Smooth muscle cell (in vitro differentiated cells): ENCODE data around the gene ADAMTS14. TPM values are rescaled to one million over a fixed set of nuclear protein-coding genes. Genes with fewer than 3 reads are reported as not detected.

Experiments
- DNase-seq: peaks from one replicate; lab custom pipeline; 2025; ENCODE audit not compliant: unreplicated experiment; lab: John Stamatoyannopoulos, UW
- H2AFZ ChIP-seq: fragments of 200-600 bp; sonication (generic); 2 replicates; pipeline ENCODE4 v1.6.0; 2016; ENCODE audit warnings: antibody characterized with exemption, low read depth, mild to moderate bottlenecking
- H3F3A ChIP-seq: fragments of 200-600 bp; sonication (generic); 2 replicates; pipeline ENCODE4 v1.6.0; 2017; ENCODE audit warnings: antibody characterized with exemption, low read depth
- H3K27ac ChIP-seq: fragments of 200-600 bp; sonication (generic); 2 replicates; pipeline ENCODE4 v1.5.1; 2016; ENCODE audit warnings: low read depth, mild to moderate bottlenecking
- H3K27me3 ChIP-seq: fragments of 200-600 bp; sonication (generic); 2 replicates; pipeline ENCODE4 v1.6.1; 2016; ENCODE audit warnings: low read depth, mild to moderate bottlenecking
- H3K36me3 ChIP-seq: fragments of 200-600 bp; sonication (generic); 2 replicates; pipeline ENCODE4 v1.5.1; 2016; ENCODE audit warnings: low read depth
- H3K4me1 ChIP-seq: fragments of 200-600 bp; sonication (generic); 2 replicates; pipeline ENCODE4 v1.5.1; 2016; ENCODE audit warnings: low read depth
- H3K4me2 ChIP-seq: fragments of 200-600 bp; sonication (generic); 2 replicates; pipeline ENCODE4 v1.6.0; 2016; ENCODE audit warnings: mild to moderate bottlenecking
- H3K4me3 ChIP-seq: fragments of 200-600 bp; sonication (generic); 2 replicates; pipeline ENCODE4 v1.5.1; 2016; ENCODE audit warnings: mild to moderate bottlenecking
- H3K79me2 ChIP-seq: fragments of 200-600 bp; sonication (generic); 2 replicates; pipeline ENCODE4 v1.6.0; 2016; ENCODE audit warnings: low read depth, mild to moderate bottlenecking
- H3K9ac ChIP-seq: fragments of 200-600 bp; sonication (generic); 2 replicates; pipeline ENCODE4 v1.6.0; 2016; ENCODE audit warnings: low read depth
- H3K9me3 ChIP-seq: fragments of 200-600 bp; sonication (generic); replicated peaks from 2 replicates; pipeline ENCODE4 v1.5.1; 2016; ENCODE audit warnings: low read depth
- H4K20me1 ChIP-seq: fragments of 200-600 bp; sonication (generic); 2 replicates; pipeline ENCODE4 v1.6.0; 2016; ENCODE audit warnings: low read depth
- WGBS: methylation state at CpG from one replicate; pipeline ENCODE4 v1.1.7; 2016; ENCODE audit warnings: low lambda C conversion rate; 5-methylcytosine and 5-hydroxymethylcytosine counted together
- polyA plus RNA-seq: library from polyadenylated mRNA; unstranded; fragments of >200 nt; fragmentation: Nextera tagmentation; extraction: Ambion mirVana; gene quantifications from 2 replicates; pipeline ENCODE4 v1.2.1, GENCODE V29; 2016
- total RNA-seq: library from RNA; depleted of rRNA; stranded (reverse); fragments of >200 nt; gene quantifications from 2 replicates; pipeline ENCODE4 v1.2.3, GENCODE V29; 2014
- TF ChIP-seq, protein P1 (sequence below): fragments of 200-600 bp; sonication (generic); IDR thresholded peaks from 2 replicates; pipeline ENCODE4 v1.5.1; 2017; ENCODE audit warnings: borderline replicate concordance, mild to moderate bottlenecking, antibody characterized with exemption; ENCODE audit not compliant: insufficient read depth, poor library complexity, severe bottlenecking

The ADAMTS14 gene
- total and polyA plus RNA-seq, 2 experiments from 2014 or later = 6.3 to 10.1 TPM

- H4K20me1 ChIP-seq = no peaks in the 10 kb centered on the region
- H3K4me3 ChIP-seq = no peak overlapping the region
- H3K36me3 ChIP-seq = no peaks in the 10 kb centered on the region
- no peaks in the 10 kb centered on the region for H3F3A ChIP-seq
- DNase-seq = no peak
- no peaks in the 10 kb centered on the region for H3K79me2 ChIP-seq
- H3K9me3 ChIP-seq = no peaks in the 10 kb centered on the region
- no peak overlapping the region for H2AFZ ChIP-seq
- no peak overlapping the region for H3K9ac ChIP-seq
- H3K4me2 ChIP-seq = no peak overlapping the region
- TF ChIP-seq, protein P1, sequence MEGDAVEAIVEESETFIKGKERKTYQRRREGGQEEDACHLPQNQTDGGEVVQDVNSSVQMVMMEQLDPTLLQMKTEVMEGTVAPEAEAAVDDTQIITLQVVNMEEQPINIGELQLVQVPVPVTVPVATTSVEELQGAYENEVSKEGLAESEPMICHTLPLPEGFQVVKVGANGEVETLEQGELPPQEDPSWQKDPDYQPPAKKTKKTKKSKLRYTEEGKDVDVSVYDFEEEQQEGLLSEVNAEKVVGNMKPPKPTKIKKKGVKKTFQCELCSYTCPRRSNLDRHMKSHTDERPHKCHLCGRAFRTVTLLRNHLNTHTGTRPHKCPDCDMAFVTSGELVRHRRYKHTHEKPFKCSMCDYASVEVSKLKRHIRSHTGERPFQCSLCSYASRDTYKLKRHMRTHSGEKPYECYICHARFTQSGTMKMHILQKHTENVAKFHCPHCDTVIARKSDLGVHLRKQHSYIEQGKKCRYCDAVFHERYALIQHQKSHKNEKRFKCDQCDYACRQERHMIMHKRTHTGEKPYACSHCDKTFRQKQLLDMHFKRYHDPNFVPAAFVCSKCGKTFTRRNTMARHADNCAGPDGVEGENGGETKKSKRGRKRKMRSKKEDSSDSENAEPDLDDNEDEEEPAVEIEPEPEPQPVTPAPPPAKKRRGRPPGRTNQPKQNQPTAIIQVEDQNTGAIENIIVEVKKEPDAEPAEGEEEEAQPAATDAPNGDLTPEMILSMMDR = no peak
- no peaks in the 10 kb centered on the region for H3K27me3 ChIP-seq
- no peaks in the 10 kb centered on the region for H3K4me1 ChIP-seq
- 93% methylated on average over 14 of the region's 14 CpGs for WGBS
- H3K27ac ChIP-seq = no peak overlapping the region
Observed at GRCh38 chr10:70774810-70775678, 102.7 kb downstream of the ADAMTS14 start.

DNA sequence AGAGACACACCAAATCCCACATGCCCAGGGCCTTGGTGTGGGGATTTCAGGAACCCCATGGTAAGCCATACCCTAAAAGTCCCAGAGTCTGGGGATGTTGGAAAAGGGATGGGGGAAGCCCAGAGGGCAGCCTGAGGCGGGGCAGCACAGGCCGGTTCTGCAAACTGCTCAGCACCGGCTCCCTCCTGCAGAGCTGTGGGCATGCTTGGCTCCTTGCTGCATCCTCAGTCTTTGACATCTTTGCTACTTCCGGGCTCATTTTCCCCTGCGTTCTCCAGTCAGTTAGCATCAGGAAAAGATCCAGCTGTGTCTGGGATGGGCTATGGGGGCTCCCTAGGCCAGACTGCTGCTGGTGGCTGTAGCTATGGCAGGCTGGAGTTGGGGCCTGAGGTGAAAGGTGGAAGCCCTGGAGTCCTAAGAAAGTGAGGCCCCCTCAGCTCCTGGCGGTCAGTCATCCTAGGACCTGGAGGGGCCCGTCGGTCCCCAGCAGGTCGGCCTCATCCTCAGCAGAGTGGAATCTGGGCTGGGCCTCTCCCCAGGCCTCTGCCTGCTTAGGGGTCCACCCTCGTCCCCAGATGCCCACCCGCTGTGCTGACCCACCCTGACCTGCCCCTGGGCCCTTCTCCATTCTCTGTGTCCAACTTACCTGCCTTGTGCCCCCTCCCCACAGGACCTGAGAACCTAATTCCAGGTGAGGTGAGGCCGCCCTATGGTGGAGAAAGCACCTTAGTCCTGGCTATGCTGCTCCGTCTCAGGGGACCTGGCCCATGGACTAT lies 103.6 kb downstream of the ADAMTS14 start:
- Histone ChIP-seq H4K20me1 (no peaks in the 10 kb centered on the region), H3K9me3 (no peaks in the 10 kb centered on the region), H3K4me1 (no peaks in the 10 kb centered on the region), H3K4me2 (no peak overlapping the region), H3K79me2 (no peaks in the 10 kb centered on the region), H3K9ac (no peak overlapping the region), H3K27me3 (no peaks in the 10 kb centered on the region), H3F3A (no peaks in the 10 kb centered on the region), H2AFZ (no peak overlapping the region), H3K4me3 (no peak overlapping the region), H3K36me3 (no peaks in the 10 kb centered on the region), H3K27ac (no peak overlapping the region)
- 99% methylated on average over 12 of the region's 13 CpGs for WGBS
- DNase-seq = no peak
- TF ChIP-seq, protein P1 = no peak

DNA sequence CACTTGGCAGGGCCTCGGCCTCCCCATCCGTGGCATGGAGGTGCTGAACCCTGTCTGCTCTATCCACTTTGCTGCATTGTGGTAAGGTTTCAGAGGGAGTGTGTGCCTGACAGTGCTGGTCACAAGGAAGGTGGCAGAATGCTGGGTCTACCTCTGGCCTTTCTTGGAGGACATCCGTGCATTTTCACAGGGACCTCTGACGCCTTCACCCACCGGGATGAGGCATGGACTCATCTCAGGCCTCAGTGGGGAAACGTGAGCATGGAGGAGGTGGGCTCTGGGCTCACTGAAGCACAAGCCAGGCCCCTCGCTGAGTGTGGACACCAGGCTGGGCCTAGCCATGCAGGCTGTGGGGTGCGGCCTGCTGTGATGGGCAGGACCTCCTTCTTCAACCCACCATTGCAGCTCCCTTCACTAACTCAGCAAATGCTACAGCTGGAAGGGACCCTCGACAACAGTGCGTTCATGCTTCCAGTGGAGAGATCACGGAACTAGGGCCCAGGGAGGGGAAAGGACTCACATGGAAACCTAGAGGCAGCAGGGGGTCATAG lies 104.2 kb downstream of the ADAMTS14 start:
- no peak for DNase-seq

More for the DNA sequence above, 104.2 kb downstream of the ADAMTS14 start:
- Histone ChIP-seq H3K27me3 (no peaks in the 10 kb centered on the region), H3K79me2 (no peaks in the 10 kb centered on the region), H2AFZ (no peak overlapping the region), H3K4me1 (no peaks in the 10 kb centered on the region), H3K36me3 (no peaks in the 10 kb centered on the region), H3K9me3 (no peaks in the 10 kb centered on the region), H3K9ac (no peak overlapping the region), H3K4me2 (no peak overlapping the region), H3F3A (no peaks in the 10 kb centered on the region), H3K27ac (no peak overlapping the region), H3K4me3 (no peak overlapping the region), H4K20me1 (no peaks in the 10 kb centered on the region)
- WGBS = 96% methylated on average over 11 of the region's 11 CpGs
- TF ChIP-seq, protein P1 = no peak
